ENCODE results near the gene MAPK4.

MAPK4 gene

DNA sequence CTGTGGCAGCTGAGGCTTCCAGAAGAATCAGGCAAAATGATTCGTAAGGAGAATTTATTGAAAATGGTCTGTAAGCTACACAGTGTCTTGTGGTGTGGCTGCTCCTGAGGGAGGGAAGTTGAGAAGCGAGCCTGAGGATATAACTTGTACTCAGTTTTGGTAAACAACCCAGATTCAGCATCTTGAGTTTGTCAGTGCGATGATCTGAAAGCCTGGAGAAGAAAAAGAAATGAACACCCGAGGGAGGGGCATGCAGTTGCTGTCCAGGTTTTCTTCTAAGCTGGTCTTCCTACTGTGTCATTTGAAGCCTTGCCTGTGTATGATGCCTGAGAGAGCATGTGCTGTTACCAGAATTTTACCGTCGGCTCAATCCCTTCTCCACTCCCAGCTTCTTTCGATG lies 87.3 kb downstream of the MAPK4 start:
- no peaks in the 10 kb centered on the region for H3K9me3 ChIP-seq (ENCODE audit: insufficient read depth, low read length, severe bottlenecking)
- H3K79me2 ChIP-seq (ENCODE audit: insufficient read depth, low read length), result no peaks in the 10 kb centered on the region
- no peaks in the 10 kb centered on the region for H4K20me1 ChIP-seq (ENCODE audit: insufficient read depth, low read length)
- no peak overlapping the region for H3K4me3 ChIP-seq (ENCODE audit: low read depth in 1 of 2, low read length in 2 of 2)
- H2AFZ ChIP-seq (ENCODE audit: low read depth, low read length), result no peak overlapping the region
- H3K4me1 ChIP-seq (ENCODE audit: insufficient read depth, low read length), result no peaks in the 10 kb centered on the region
- H3K4me2 ChIP-seq (ENCODE audit: insufficient read depth, low read length), result no peak overlapping the region
- no peak overlapping the region for H3K9ac ChIP-seq (ENCODE audit: low read depth, low read length)
- no peaks in the 10 kb centered on the region for H3K27me3 ChIP-seq (ENCODE audit: insufficient read depth, low read length, poor library complexity)
- TF ChIP-seq, protein P1, sequence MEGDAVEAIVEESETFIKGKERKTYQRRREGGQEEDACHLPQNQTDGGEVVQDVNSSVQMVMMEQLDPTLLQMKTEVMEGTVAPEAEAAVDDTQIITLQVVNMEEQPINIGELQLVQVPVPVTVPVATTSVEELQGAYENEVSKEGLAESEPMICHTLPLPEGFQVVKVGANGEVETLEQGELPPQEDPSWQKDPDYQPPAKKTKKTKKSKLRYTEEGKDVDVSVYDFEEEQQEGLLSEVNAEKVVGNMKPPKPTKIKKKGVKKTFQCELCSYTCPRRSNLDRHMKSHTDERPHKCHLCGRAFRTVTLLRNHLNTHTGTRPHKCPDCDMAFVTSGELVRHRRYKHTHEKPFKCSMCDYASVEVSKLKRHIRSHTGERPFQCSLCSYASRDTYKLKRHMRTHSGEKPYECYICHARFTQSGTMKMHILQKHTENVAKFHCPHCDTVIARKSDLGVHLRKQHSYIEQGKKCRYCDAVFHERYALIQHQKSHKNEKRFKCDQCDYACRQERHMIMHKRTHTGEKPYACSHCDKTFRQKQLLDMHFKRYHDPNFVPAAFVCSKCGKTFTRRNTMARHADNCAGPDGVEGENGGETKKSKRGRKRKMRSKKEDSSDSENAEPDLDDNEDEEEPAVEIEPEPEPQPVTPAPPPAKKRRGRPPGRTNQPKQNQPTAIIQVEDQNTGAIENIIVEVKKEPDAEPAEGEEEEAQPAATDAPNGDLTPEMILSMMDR (IDR thresholded peaks at IDR 0.05; ENCODE audit: borderline replicate concordance, extremely low read depth, low read length, poor library complexity, severe bottlenecking), result no peak
- no peak for TF ChIP-seq EZH2 (IDR thresholded peaks at IDR 0.05; ENCODE audit: borderline replicate concordance, low read depth, low read length, severe bottlenecking)
- ATAC-seq (ENCODE audit: insufficient read depth, low read depth), result no peak
- DNase-seq, result no peak
- H3K36me3 ChIP-seq (ENCODE audit: insufficient read depth, low read length), result no peaks in the 10 kb centered on the region
- H3K27ac ChIP-seq (ENCODE audit: low read length), result no peak overlapping the region

DNA sequence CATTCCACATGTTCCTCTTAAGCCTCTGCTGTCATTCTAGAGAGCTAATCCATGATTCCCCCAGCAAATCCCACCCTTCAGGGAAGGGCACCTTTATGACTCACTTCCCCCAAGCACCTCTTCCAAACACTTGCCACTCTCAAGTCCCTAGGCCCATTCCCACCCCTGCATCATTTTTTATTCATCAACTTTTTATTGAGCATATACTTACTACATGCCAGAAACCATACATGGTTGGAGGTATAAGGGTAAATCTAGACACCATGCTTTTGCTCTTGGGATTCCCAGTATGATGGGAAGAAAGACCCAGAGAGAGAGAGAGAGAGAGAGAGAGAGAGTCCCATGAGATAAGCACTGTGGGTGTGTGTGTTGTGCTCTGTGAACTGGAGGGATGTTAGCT lies 87.9 kb downstream of the MAPK4 start:
- no peak overlapping the region for H3K4me3 ChIP-seq (ENCODE audit: low read depth in 1 of 2, low read length in 2 of 2)
- TF ChIP-seq EZH2 (IDR thresholded peaks at IDR 0.05; ENCODE audit: borderline replicate concordance, low read depth, low read length, severe bottlenecking), result no peak
- TF ChIP-seq, protein P1 (IDR thresholded peaks at IDR 0.05; ENCODE audit: borderline replicate concordance, extremely low read depth, low read length, poor library complexity, severe bottlenecking), result no peak
- H3K9me3 ChIP-seq (ENCODE audit: insufficient read depth, low read length, severe bottlenecking), result no peaks in the 10 kb centered on the region
- no peak overlapping the region for H3K4me2 ChIP-seq (ENCODE audit: insufficient read depth, low read length)
- no peak overlapping the region for H2AFZ ChIP-seq (ENCODE audit: low read depth, low read length)
- H3K9ac ChIP-seq (ENCODE audit: low read depth, low read length), result no peak overlapping the region
- DNase-seq (no peak), ATAC-seq (ENCODE audit: insufficient read depth, low read depth) (no peak)
- H4K20me1 ChIP-seq (ENCODE audit: insufficient read depth, low read length), result no peaks in the 10 kb centered on the region
- no peak overlapping the region for H3K27ac ChIP-seq (ENCODE audit: low read length)
- H3K79me2 ChIP-seq (ENCODE audit: insufficient read depth, low read length), result no peaks in the 10 kb centered on the region
- no peaks in the 10 kb centered on the region for H3K36me3 ChIP-seq (ENCODE audit: insufficient read depth, low read length)
- no peaks in the 10 kb centered on the region for H3K4me1 ChIP-seq (ENCODE audit: insufficient read depth, low read length)
- H3K27me3 ChIP-seq (ENCODE audit: insufficient read depth, low read length, poor library complexity), result no peaks in the 10 kb centered on the region

DNA sequence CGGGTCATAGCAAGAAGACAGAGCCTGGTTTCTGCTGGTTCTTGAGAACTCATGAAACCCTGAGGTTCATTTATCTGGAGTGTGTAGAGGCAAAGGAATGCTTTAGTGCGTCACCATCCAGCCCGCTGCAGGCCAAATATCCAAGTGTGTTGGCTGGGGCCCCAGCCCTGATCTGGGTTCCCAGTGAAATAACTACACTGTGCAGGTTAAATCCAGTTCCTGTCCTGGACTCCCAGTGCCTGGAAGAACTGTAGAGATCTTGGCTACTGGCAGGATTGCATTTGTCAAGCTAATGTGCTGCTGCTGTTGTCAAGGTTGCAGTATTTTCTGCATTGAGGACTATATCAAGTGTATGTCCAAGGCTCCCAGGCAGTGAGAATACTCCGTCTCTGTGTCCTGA lies 89.9 kb downstream of the MAPK4 start:
- ATAC-seq (ENCODE audit: insufficient read depth, low read depth) (no peak), DNase-seq (no peak)
- Histone ChIP-seq H3K79me2 (ENCODE audit: insufficient read depth, low read length) (no peaks in the 10 kb centered on the region), H3K36me3 (ENCODE audit: insufficient read depth, low read length) (no peaks in the 10 kb centered on the region), H3K27me3 (ENCODE audit: insufficient read depth, low read length, poor library complexity) (no peaks in the 10 kb centered on the region), H3K9me3 (ENCODE audit: insufficient read depth, low read length, severe bottlenecking) (no peaks in the 10 kb centered on the region), H3K9ac (ENCODE audit: low read depth, low read length) (no peak overlapping the region), H3K4me1 (ENCODE audit: insufficient read depth, low read length) (no peaks in the 10 kb centered on the region), H3K4me3 (ENCODE audit: low read depth in 1 of 2, low read length in 2 of 2) (no peak overlapping the region), H3K27ac (ENCODE audit: low read length) (no peak overlapping the region), H3K4me2 (ENCODE audit: insufficient read depth, low read length) (no peak overlapping the region), H2AFZ (ENCODE audit: low read depth, low read length) (no peak overlapping the region), H4K20me1 (ENCODE audit: insufficient read depth, low read length) (no peaks in the 10 kb centered on the region)
- TF ChIP-seq, protein P1 (IDR thresholded peaks at IDR 0.05; ENCODE audit: borderline replicate concordance, extremely low read depth, low read length, poor library complexity, severe bottlenecking), result no peak
- TF ChIP-seq EZH2 (IDR thresholded peaks at IDR 0.05; ENCODE audit: borderline replicate concordance, low read depth, low read length, severe bottlenecking), result no peak

DNA sequence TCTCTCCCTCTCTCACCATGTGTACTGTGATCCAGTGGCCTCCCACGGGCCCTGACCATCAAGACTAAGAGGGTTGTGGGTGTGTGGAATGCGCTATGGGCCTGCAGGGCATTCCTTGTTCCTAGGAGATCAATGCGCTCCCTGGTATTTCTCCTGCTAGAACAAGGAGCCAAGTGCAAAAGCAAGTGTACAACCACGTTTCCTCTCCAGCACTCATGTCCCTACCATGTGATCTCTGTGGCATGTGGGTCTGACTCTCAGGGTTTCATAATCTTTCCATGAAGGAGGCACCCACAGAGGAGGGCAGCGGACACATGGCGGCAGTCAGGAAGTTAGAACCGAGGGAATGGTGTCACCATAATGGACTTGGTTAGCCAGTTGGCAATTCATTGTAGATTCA lies 91.4 kb downstream of the MAPK4 start:
- Histone ChIP-seq H3K4me3 (ENCODE audit: low read depth in 1 of 2, low read length in 2 of 2) (no peak overlapping the region), H3K27me3 (ENCODE audit: insufficient read depth, low read length, poor library complexity) (no peaks in the 10 kb centered on the region), H3K9me3 (ENCODE audit: insufficient read depth, low read length, severe bottlenecking) (no peaks in the 10 kb centered on the region), H3K4me2 (ENCODE audit: insufficient read depth, low read length) (no peak overlapping the region), H3K79me2 (ENCODE audit: insufficient read depth, low read length) (no peaks in the 10 kb centered on the region), H3K36me3 (ENCODE audit: insufficient read depth, low read length) (no peaks in the 10 kb centered on the region), H3K9ac (ENCODE audit: low read depth, low read length) (no peak overlapping the region), H3K27ac (ENCODE audit: low read length) (no peak overlapping the region), H3K4me1 (ENCODE audit: insufficient read depth, low read length) (no peaks in the 10 kb centered on the region), H4K20me1 (ENCODE audit: insufficient read depth, low read length) (no peaks in the 10 kb centered on the region), H2AFZ (ENCODE audit: low read depth, low read length) (no peak overlapping the region)
- TF ChIP-seq EZH2 (IDR thresholded peaks at IDR 0.05; ENCODE audit: borderline replicate concordance, low read depth, low read length, severe bottlenecking), result no peak
- TF ChIP-seq, protein P1 (IDR thresholded peaks at IDR 0.05; ENCODE audit: borderline replicate concordance, extremely low read depth, low read length, poor library complexity, severe bottlenecking), result no peak
- ATAC-seq (ENCODE audit: insufficient read depth, low read depth) (no peak), DNase-seq (no peak)

Measured in DND-41 (cell line).